AG10803 (cell line): ENCODE results near the gene ZFP69.

ENCODE experiments used
- DNase-seq: peaks from one replicate; pipeline ENCODE4 v3.0.0; 2010; ENCODE audit warnings: low read depth
- H3K4me3 ChIP-seq: 2 replicates; pipeline ENCODE4 v1.5.1; 2011; ENCODE audit warnings: mild to moderate bottlenecking, low read length, control low read depth
- TF ChIP-seq, protein P1 (sequence below): conservative IDR thresholded peaks from 2 replicates; pipeline ENCODE4 v1.5.1; 2011; ENCODE audit warnings: mild to moderate bottlenecking, low read length, control low read depth, inconsistent platforms

The ZFP69 gene

DNA sequence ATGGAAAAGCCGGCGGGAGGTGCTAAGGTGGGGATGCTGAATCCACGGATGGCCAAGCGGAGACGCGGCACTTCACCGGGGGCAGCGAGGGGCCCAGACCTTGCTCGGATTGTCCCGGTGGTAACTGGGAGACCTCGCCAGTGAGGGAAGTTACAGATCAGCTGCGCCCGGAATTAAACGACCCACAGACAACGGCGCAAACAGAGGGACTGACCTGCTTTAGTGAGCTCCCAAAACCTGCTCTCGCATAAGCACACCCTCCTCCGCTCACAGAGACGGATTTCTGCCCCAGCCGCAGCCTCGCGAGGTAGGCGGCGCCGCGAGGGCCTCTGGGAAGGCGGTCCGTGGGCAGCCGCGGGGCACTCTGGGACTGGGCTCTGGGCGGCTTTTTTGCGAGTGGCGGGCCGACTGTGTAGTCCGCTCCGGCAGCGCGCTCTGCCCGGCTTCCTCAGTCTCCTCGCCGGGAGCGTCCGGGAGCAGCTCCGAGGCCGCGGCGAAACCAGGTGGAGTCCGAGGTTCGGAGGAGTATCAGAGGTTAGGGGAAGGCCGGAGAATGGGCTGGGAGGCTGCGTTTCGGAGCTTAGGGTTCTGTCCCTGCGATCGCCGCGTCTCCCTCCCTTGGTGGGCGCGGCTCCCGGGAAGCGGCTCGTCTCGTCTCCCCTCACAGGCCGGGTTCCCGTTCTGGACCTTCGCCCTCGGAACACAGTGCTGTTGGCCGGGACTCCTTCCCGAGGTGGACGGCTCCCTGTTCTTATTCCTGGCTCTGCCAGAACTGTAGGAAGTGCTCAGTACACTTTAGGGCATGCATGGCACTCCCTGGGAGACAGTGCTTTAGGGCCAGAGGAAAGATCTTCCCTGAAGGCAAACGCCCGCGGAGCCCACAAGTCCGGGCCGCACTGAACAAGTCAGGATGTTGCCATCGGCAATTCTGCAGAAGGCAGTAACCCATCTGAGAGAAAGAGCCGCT is 31.6 kb downstream of the ZFP69 start, which contains the start of gene EXO5:
Gene EXO5 (plus strand): TSS at position 393 of the 967 bp plus-strand sequence. CDS start 5,778 bp downstream, outside the sequence.
- DNase-seq, result peak; percentile 75
- TF ChIP-seq, protein P1, sequence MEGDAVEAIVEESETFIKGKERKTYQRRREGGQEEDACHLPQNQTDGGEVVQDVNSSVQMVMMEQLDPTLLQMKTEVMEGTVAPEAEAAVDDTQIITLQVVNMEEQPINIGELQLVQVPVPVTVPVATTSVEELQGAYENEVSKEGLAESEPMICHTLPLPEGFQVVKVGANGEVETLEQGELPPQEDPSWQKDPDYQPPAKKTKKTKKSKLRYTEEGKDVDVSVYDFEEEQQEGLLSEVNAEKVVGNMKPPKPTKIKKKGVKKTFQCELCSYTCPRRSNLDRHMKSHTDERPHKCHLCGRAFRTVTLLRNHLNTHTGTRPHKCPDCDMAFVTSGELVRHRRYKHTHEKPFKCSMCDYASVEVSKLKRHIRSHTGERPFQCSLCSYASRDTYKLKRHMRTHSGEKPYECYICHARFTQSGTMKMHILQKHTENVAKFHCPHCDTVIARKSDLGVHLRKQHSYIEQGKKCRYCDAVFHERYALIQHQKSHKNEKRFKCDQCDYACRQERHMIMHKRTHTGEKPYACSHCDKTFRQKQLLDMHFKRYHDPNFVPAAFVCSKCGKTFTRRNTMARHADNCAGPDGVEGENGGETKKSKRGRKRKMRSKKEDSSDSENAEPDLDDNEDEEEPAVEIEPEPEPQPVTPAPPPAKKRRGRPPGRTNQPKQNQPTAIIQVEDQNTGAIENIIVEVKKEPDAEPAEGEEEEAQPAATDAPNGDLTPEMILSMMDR, result no peak
- H3K4me3 ChIP-seq, result peak within 1 kb of the TSS; percentile 82

DNA sequence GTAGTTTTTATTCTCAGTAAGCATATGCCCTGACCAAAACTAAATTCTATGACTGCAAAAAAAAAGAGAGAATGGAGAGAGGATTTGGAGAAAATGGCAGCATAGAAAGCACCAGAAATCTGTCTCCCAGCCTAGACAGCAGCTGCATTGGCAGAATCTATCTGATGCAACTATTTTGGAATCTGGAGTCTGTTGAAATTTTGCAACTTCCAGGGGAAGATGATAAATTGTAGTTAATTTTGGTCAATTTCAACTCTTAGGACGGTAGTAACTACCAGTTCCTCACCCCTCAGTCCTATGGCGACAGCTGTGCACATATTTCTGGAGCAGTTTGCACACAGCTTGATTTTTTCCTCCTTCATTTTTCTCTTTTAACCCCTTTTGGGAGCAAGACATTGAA is 42.4 kb downstream of the ZFP69 start:
- TF ChIP-seq, protein P1, result no peak
- H3K4me3 ChIP-seq, result no peak overlapping the region
- peak; percentile 16 for DNase-seq

DNA sequence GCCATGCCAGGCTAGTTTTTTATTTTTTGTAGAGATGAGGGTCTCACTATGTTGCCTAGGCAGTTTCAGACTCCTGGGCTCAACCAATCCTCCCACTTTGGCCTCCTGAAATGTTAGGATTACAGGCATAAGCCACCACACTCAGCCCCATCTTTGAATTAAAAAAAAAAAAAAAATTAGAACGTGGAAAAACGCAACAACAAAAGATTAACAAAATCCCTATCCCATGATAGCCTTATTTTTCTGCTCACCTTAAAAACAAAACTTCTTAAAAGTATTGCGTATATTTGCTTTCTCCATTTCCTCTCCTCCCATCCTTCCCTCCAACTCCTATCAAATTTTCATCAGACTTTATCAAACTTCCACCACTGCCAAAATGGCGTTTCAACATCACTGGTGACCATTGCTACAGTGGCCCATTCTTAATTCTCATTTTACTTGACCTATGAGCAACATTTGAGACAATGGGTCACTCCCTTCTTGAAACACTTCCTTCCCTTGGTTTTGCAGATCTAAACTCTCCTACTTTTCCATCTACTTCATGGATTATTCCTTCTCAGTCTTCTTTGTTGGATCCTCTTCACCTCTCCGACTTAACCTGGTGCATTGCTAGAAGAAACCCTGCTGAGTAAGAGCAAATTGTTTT is 53.8 kb downstream of the ZFP69 start:
- TF ChIP-seq, protein P1, result no peak
- H3K4me3 ChIP-seq, result peak overlapping the region; percentile 93
- peak; percentile 3 for DNase-seq

DNA sequence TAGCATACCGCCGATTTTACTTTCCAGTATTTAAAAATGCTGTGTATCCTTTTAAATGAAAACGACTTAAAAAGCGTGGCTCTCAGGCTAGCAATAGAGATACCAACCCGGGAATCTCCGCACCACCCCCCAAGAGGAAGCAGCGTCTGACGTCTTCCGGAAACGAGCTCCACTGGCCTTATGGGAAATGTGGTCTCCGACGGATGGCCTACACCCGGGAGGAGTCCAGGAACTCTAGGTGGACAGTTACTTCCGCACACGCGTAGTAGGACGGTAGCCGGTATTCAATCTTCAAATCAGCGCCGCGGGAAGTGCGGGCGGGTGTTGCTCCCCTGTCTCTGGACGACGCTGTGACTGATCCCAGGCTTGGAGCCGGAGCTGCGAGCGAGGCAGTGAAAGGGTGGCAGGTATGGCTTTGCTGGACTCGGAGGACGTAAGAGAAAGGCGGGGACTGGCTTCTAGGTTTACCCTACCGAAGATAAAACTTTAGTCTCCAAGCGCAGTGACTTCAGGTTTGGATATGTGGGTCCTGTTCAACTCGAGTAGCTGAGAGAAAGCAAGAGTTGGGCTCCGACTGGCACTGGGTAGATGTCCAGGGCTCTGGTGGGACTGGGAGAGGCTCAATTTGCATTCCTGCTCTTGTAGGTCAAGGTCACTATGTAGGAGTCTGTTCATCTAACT is 54.4 kb downstream of the ZFP69 start, which contains the start of gene ZNF684:
Gene ZNF684 (plus strand): TSS at position 257 of the 681 bp plus-strand sequence. CDS start 1,530 bp downstream, outside the sequence.
- TF ChIP-seq, protein P1, result no peak
- DNase-seq, result peak; percentile 89
- peak within 1 kb of the TSS; percentile 93 for H3K4me3 ChIP-seq

DNA sequence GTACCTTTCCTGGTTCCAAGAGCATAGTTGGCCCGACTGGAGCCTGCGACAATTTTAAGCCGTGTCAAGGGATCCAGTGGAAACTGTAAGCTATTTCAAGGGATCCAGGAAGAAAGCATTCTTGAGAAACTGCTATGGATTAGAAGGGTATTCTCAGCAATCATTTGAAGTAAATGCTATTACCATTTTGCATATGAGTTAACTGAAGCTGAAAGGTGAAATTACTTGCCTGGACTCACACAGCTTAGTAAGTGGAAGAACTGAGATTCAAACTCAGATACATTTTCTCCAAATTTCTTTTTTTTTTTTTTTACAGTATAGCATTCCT is 54.9 kb downstream of the ZFP69 start:
- TF ChIP-seq, protein P1, result no peak
- H3K4me3 ChIP-seq, result peak overlapping the region; percentile 93
- no peak for DNase-seq

DNA sequence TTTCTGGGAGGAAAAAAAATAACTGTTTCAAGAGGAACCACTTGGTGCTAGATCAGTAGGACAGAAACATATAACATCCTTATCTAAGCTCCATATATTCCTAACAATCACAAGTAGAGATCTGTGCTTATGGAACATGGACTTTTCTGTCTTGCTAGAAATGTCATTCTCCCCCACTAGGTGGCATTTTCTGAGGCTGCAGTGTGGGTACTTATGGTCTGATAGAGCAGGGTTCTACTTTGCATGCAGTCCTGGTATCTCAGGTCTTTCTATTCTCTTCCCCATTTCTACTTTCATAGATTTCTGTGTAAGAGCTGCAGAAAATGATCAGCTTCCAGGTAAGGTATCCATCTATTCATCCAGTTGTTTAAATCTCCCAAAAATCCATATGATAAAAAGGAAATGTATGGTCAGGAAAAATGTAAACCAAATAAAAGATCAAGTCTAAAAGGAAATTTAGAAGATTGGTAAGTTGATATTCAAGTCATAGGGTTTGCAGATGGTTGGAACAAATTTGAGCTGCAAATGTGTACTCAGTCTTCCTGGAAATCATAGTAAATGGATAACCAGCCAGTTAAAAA is 55.8 kb downstream of the ZFP69 start:
- H3K4me3 ChIP-seq, result no peak overlapping the region
- peak; percentile 56 for DNase-seq
- TF ChIP-seq, protein P1, result peak; percentile 75
